ENCODE results near the gene OR51V1.

The OR51V1 gene

DNA sequence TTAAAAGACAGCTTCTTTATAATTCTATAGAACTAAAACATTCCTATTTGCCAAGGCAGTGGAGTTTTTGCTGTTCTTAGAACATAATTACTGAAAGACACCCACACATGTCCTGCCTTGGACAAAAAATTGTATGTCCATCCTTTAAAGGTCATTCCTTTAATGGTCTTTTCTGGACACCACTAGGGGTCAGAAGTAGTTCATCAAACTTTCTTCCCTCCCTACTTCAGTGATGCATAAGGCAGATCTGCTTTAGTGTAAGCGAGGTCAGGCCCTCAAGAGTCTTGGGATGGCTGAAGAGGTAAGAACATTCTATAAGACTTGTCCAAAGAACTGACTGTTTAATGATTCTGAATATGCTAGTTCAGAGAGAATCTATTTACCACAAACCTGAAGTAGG is 4.3 kb upstream of the OR51V1 start:
- in situ Hi-C loops (cut with MboI; ENCODE audit: low sequenced_read_pairs, unreplicated experiment): loop anchor here (25.0 kb wide), 1 partner anchor 158 kb away; the partner anchor contains the start of gene OR51B6

DNA sequence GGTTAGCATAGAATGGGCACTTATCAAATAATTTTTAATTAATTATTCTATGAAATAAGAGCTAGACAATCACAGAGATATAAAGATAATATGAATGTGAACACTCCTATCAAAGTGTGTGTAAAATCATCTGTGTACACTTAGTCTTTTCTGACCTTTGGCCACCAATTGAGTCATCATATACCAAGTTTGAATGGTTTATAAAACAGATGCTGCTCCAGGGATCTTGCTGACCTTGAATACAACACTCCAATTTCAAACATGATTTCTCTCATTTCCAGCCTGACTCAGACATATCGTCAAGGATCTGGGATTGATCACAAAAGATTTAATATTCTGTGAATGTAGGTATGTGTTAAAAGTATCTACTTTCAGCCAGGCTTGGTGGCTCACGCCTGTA is 2.9 kb upstream of the OR51V1 start:
- no peak for TF ChIP-seq CTCF (IDR thresholded peaks at IDR 0.05; ENCODE audit: borderline replicate concordance, control extremely low read depth, extremely low read depth, insufficient read depth, missing control alignments)
- in situ Hi-C loops (cut with MboI; ENCODE audit: low sequenced_read_pairs, unreplicated experiment): loop anchor here (25.0 kb wide), 1 partner anchor 159 kb away; the partner anchor contains the start of gene OR51B6
- DNase-seq (ENCODE audit: low spot score): no peak

More for the DNA sequence above, 4.3 kb upstream of the OR51V1 start:
- peak; percentile 40 for DNase-seq (ENCODE audit: low spot score)
- TF ChIP-seq CTCF (IDR thresholded peaks at IDR 0.05; ENCODE audit: borderline replicate concordance, control extremely low read depth, extremely low read depth, insufficient read depth, missing control alignments): peak; percentile 37

DNA sequence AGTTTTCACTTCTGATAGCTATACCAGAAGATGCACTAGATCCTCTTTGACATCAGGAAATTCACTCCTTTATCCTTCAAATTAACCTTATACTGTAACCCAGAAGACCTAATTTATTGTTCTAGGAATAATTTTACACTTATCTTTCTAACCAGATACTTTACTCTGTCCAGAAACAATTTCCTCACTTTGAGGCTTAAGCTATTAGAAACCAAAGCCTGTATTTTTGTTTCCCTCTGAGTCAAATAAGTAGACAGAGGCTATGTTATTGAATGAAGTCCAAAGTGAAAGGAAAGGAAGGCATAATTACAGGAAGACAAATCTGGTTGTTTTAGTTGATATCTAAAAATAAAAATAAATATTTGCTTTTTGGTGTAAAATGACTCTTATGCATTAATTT is 2.2 kb downstream of the OR51V1 start:
- in situ Hi-C loops (cut with MboI; ENCODE audit: low sequenced_read_pairs, unreplicated experiment): no loop called here
- TF ChIP-seq CTCF (IDR thresholded peaks at IDR 0.05; ENCODE audit: borderline replicate concordance, control extremely low read depth, extremely low read depth, insufficient read depth, missing control alignments): no peak
- DNase-seq (ENCODE audit: low spot score): no peak

DNA sequence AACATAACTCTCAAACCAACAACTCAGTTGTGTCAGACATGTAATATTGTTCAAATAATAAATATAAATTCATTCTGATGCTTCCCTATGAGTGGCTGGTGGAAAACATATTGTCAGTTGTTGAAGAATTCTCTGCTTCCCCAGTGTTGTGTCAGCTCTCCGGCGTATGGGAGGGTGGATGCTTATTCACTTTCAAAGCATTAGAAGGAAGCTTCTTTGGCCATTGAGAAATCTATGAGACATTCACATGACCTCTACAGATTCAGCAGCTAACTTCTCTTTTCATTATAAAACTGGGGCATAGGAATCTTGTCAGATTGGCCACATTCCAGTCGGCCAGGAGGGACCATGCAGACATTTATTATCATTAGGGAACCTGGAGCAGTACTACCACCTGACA is 2.9 kb downstream of the OR51V1 start:
- TF ChIP-seq CTCF (IDR thresholded peaks at IDR 0.05; ENCODE audit: borderline replicate concordance, control extremely low read depth, extremely low read depth, insufficient read depth, missing control alignments): no peak
- in situ Hi-C loops (cut with MboI; ENCODE audit: low sequenced_read_pairs, unreplicated experiment): no loop called here
- DNase-seq (ENCODE audit: low spot score): no peak

- in situ Hi-C loops (cut with MboI; ENCODE audit: low sequenced_read_pairs, unreplicated experiment): no loop called here
- DNase-seq (ENCODE audit: low spot score): no peak
- TF ChIP-seq CTCF (IDR thresholded peaks at IDR 0.05; ENCODE audit: borderline replicate concordance, control extremely low read depth, extremely low read depth, insufficient read depth, missing control alignments): no peak
Observed at GRCh38 chr11:5196731-5197130, 3.8 kb downstream of the OR51V1 start.

GRCh38 chr11:5196067-5196466 is 4.4 kb downstream of the OR51V1 start:
- TF ChIP-seq CTCF (IDR thresholded peaks at IDR 0.05; ENCODE audit: borderline replicate concordance, control extremely low read depth, extremely low read depth, insufficient read depth, missing control alignments): no peak
- DNase-seq (ENCODE audit: low spot score): no peak
- in situ Hi-C loops (cut with MboI; ENCODE audit: low sequenced_read_pairs, unreplicated experiment): no loop called here

DNA sequence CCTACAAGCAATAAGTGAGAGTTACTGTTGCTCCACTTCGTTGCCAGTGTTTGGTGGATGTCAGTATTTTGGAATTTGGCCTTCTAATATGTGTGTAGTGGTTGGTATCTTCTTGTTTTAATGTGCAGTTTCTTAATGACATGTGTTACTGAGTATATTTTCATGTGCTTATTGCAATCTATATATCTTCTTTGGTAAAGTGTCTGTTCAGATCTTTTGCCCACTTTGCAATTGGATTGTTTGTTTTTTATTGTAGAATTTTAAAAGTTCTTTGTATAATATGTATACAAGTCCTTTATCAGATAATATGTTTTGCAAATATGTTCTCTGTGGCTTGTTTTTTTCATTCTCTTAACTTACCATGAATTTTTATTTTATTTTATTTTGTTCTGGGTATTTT is 7.7 kb downstream of the OR51V1 start:
- no peak for TF ChIP-seq CTCF (IDR thresholded peaks at IDR 0.05; ENCODE audit: borderline replicate concordance, control extremely low read depth, extremely low read depth, insufficient read depth, missing control alignments)
- no peak for DNase-seq (ENCODE audit: low spot score)
- in situ Hi-C loops (cut with MboI; ENCODE audit: low sequenced_read_pairs, unreplicated experiment): no loop called here

Data from GM13976 (cell line).